Adrenal gland (tissue), 12 donors: ENCODE results near the gene COP1. TPM values are rescaled to one million over a fixed set of nuclear protein-coding genes. Genes with fewer than 3 reads are reported as not detected.

ENCODE experiments used
- DNase-seq, 7 donors: peaks; one replicate each; pipeline ENCODE4 v3.0.0-alpha.2; 2019 to 2020
- H3K27ac ChIP-seq, 5 donors: fragments of 200-600 bp; sonication (generic) in 4 of 5; 1 replicate in 3 of 5; 2 replicates in 2 of 5; pipeline versions ENCODE4 v1.5.1 to v1.8.0; 2016 to 2020; ENCODE audit warnings: mild to moderate bottlenecking in 1 of 5
- H3K27me3 ChIP-seq: fragments of 200-600 bp; 2 replicates; pipeline ENCODE4 v1.8.0; 2021
- H3K36me3 ChIP-seq, 2 donors: fragments of 200-600 bp; replicated peaks in 1 of 2; 1 replicate in 1 of 2; 2 replicates in 1 of 2; pipeline versions ENCODE4 v1.5.1 to v1.8.0; 2018 to 2022
- H3K4me1 ChIP-seq, 2 donors: fragments of 200-600 bp; replicated peaks in 1 of 2; 1 replicate in 1 of 2; 2 replicates in 1 of 2; pipeline versions ENCODE4 v1.5.1 to v1.8.0; 2018 to 2021
- H3K4me3 ChIP-seq, 4 donors: fragments of 200-600 bp; sonication (generic) in 3 of 4; one replicate each; pipeline ENCODE4 v1.5.1; 2016 to 2018
- H3K9me3 ChIP-seq, 3 donors: fragments of 200-600 bp; sonication (generic) in 1 of 3; replicated peaks in 1 of 3; 1 replicate in 2 of 3; 2 replicates in 1 of 3; pipeline versions ENCODE4 v1.5.1 to v1.8.0; 2016 to 2021
- POLR2A ChIP-seq, 2 donors: fragments of 450-650 bp; IDR thresholded peaks; one replicate each; pipeline ENCODE4 v1.6.1; 2017; ENCODE audit warnings: antibody characterized with exemption in 2 of 2, mild to moderate bottlenecking in 2 of 2, moderate library complexity in 1 of 2
- WGBS, 4 donors: extraction: QIAGEN DNeasy Blood & Tissue Kit in 2 of 4; methylation state at CpG; one replicate each; pipeline versions ENCODE4 v1.1.5 to v1.1.7; 2013 to 2017; 5-methylcytosine and 5-hydroxymethylcytosine counted together
- intact Hi-C, 2 donors: fragments of 100-400 bp; cut with DNase I; formaldehyde crosslinking; loops; one replicate each; pipeline versions ENCODE4 v1.14.1 to v1.15.0; 2022 to 2023
- polyA plus RNA-seq, 3 donors: library from polyadenylated mRNA; stranded (reverse); fragments of 200-250 nt in 2 of 3; fragments of 350-450 nt in 1 of 3; fragmentation: Illumina TruSeq in 1 of 3; extraction: RNeasy Lipid Tissue Mini Kit (QIAGEN cat#74804) in 1 of 3; gene quantifications; one replicate each; pipeline ENCODE4 v1.2.3, GENCODE V29; 2013 to 2014
- total RNA-seq, 9 donors: library from RNA; depleted of rRNA in 4 of 9; stranded (reverse); fragments of >200 nt in 4 of 9; fragments of 120-200 nt in 1 of 9; fragmentation: NEBNext Ultra II Directional in 1 of 9; extraction: Animal tissue kit (Norgen Biotek cat#: 25700) in 1 of 9; gene quantifications; one replicate each; pipeline versions ENCODE4 v1.1.0 to v1.2.4, GENCODE V29; 2013 to 2023
- TF ChIP-seq, protein P1 (sequence below), 6 experiments: fragments of 450-650 bp in 4 of 6; fragments of 200-600 bp in 2 of 6; sonication (generic) in 1 of 6; IDR thresholded peaks; 1 replicate in 5 of 6; 2 replicates in 1 of 6; pipeline versions ENCODE4 v1.5.1 to v1.8.0; 2016 to 2021; ENCODE audit warnings: antibody characterized with exemption in 6 of 6, mild to moderate bottlenecking in 2 of 6, moderate library complexity in 1 of 6
- donor health status: healthy with polysubstance abuse.
- donor health status: Bipolar disorder and iron deficiency.
- donor health status: DM: yes; HTN: yes; CAD: no.
- donor health status: DM: no; HTN: no; CAD: no.
- donor health status: DM: no; HTN: no; CAD: no.
- donor health status: DM: yes; HTN: yes; CAD: no.

Gene COP1
- total and polyA plus RNA-seq, 12 donors: 27.4 to 80.0 (median 36.7) TPM

DNA sequence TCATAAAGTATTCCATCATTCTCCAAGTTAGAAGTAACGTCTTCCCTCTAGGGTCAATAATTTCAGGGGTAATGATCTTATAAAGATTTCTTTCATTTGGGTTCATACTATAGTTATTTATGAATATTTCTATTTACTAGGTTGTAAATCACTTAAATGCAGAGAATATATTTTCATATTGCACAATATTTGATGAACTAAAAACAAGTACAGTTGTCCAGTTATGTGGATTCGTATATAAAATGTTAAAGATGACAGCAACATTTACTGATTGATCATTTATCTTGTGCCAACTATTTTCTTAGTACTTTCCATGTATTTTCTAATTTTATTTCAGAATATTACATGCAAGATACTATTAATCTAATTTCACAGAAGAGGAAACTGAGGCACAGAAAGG, 243.3 kb downstream of the COP1 start:
- no peak for DNase-seq
- TF ChIP-seq, protein P1, sequence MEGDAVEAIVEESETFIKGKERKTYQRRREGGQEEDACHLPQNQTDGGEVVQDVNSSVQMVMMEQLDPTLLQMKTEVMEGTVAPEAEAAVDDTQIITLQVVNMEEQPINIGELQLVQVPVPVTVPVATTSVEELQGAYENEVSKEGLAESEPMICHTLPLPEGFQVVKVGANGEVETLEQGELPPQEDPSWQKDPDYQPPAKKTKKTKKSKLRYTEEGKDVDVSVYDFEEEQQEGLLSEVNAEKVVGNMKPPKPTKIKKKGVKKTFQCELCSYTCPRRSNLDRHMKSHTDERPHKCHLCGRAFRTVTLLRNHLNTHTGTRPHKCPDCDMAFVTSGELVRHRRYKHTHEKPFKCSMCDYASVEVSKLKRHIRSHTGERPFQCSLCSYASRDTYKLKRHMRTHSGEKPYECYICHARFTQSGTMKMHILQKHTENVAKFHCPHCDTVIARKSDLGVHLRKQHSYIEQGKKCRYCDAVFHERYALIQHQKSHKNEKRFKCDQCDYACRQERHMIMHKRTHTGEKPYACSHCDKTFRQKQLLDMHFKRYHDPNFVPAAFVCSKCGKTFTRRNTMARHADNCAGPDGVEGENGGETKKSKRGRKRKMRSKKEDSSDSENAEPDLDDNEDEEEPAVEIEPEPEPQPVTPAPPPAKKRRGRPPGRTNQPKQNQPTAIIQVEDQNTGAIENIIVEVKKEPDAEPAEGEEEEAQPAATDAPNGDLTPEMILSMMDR (IDR thresholded peaks at IDR 0.05): no peak
- no peak for TF ChIP-seq POLR2A (IDR thresholded peaks at IDR 0.05)
- Histone ChIP-seq H3K9me3 (no peaks in the 10 kb centered on the region), H3K27me3 (no peaks in the 10 kb centered on the region), H3K4me3 (no peak overlapping the region), H3K36me3 (no peaks in the 10 kb centered on the region), H3K4me1 (no peaks in the 10 kb centered on the region), H3K27ac (no peak overlapping the region)
- intact Hi-C loops: no loop called here
- WGBS, 4 donors: 87 to 99% (median 95%) methylated on average over 2 of the region's 2 CpGs

DNA sequence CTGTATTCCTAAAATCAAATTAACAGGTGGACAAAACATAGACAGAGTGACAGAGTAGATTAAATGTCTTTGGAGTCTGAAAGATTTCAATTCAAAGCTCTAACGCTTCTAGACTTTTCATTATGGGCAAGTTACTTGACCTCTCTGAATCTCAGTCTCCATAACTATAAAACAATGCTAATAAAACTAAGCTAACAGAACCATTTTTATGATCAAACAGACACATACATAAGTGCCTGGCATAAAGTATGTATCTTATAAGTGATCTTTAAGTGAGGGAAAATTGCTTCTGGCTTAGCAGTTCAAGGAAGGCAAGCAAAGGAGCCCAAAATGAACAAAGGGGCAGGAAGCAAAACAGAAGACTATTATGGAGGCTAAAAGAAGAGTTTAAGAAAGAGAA, 246.9 kb downstream of the COP1 start:
- Histone ChIP-seq H3K4me1 (no peaks in the 10 kb centered on the region), H3K36me3 (no peaks in the 10 kb centered on the region), H3K27ac (no peak overlapping the region), H3K4me3 (no peak overlapping the region), H3K9me3 (no peaks in the 10 kb centered on the region), H3K27me3 (no peaks in the 10 kb centered on the region)
- DNase-seq: no peak
- TF ChIP-seq POLR2A (IDR thresholded peaks at IDR 0.05): no peak
- TF ChIP-seq, protein P1 (IDR thresholded peaks at IDR 0.05): no peak
- intact Hi-C loops: no loop called here
- 96 to 100% (median 99%) methylated on average over 1 of the region's 1 CpG for WGBS, 4 donors

DNA sequence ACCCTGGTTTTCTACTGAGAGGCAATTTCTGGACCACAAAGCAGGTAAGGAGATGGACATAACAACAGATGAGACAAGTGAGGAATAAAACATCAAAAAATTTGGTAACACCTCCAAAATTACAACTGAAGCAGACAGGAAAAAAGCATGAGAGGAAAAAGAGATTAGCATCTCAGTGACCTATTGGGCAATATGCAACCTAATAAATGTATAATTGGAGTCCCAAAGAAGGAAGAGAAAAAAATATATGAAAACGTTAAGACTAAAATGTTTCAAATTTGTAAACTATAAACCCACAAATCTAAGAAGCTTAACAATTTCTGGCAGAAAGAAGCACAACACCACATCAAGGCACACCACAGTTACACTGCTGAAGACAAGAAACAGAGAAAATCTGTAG, 255.5 kb downstream of the COP1 start:
- no peak for DNase-seq
- WGBS, 4 donors: 41 to 97% (median 96%) methylated on average over 1 of the region's 1 CpG
- no peaks in the 10 kb centered on the region for H3K4me1 ChIP-seq
- H3K36me3 ChIP-seq: no peaks in the 10 kb centered on the region
- H3K9me3 ChIP-seq: no peaks in the 10 kb centered on the region
- no peak overlapping the region for H3K4me3 ChIP-seq
- no peak overlapping the region for H3K27ac ChIP-seq
- H3K27me3 ChIP-seq: no peaks in the 10 kb centered on the region
- TF ChIP-seq, protein P1 (IDR thresholded peaks at IDR 0.05): no peak
- no peak for TF ChIP-seq POLR2A (IDR thresholded peaks at IDR 0.05)
- intact Hi-C loops: no loop called here

DNA sequence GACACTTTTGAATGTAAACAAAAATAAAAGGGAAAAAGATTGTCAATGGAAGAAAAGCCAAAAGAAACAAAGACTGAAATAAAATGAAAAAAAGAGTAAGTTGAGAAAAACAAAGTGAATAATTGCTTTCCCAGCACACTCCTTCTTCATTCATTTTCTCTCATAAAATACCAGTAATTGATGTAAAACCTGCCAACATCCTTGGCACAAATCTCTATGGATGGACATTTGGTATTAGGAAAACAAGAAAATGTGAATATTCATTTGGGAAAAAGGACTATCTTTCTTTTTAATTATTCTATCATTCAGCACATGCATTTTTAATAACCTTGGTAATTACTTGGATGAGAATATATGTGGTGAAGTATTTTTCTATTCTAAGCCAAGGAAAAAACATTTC, 259.3 kb downstream of the COP1 start:
- no peak for DNase-seq
- Histone ChIP-seq H3K27me3 (no peaks in the 10 kb centered on the region), H3K36me3 (peaks cover 0 to 5% of the 10 kb centered on the region in 2 donors), H3K9me3 (no peaks in the 10 kb centered on the region), H3K4me1 (no peaks in the 10 kb centered on the region), H3K4me3 (no peak overlapping the region), H3K27ac (no peak overlapping the region)
- intact Hi-C loops: no loop called here
- TF ChIP-seq POLR2A (IDR thresholded peaks at IDR 0.05): no peak
- TF ChIP-seq, protein P1 (IDR thresholded peaks at IDR 0.05): no peak
